ENCODE measurements around the gene TXLNG.
A peak's percentile ranks its signal among the peaks of the same experiment; 100 is the strongest.

Gene TXLNG

GRCh38 chrX:16819634-16820033, 33.4 kb downstream of the TXLNG start:
- H3K4me3 ChIP-seq (ENCODE audit: low read depth, low read length), result no peak overlapping the region
- in situ Hi-C loops (cut with HindIII; ENCODE audit: low sequenced_read_pairs), result no loop called here
- TF ChIP-seq CTCF (IDR thresholded peaks at IDR 0.05; ENCODE audit: low read depth, low read length), result no peak
- no peak for DNase-seq (ENCODE audit: low read depth, low spot score)

GRCh38 chrX:16822723-16823122, 36.5 kb downstream of the TXLNG start:
- in situ Hi-C loops (cut with HindIII; ENCODE audit: low sequenced_read_pairs), result no loop called here
- peak; percentile 76 for DNase-seq (ENCODE audit: low read depth, low spot score)
- H3K4me3 ChIP-seq (ENCODE audit: low read depth, low read length), result no peak overlapping the region
- TF ChIP-seq CTCF (IDR thresholded peaks at IDR 0.05; ENCODE audit: low read depth, low read length), result no peak

- in situ Hi-C loops (cut with HindIII; ENCODE audit: low sequenced_read_pairs), result no loop called here
- TF ChIP-seq CTCF (IDR thresholded peaks at IDR 0.05; ENCODE audit: low read depth, low read length), result no peak
- no peak overlapping the region for H3K4me3 ChIP-seq (ENCODE audit: low read depth, low read length)
- no peak for DNase-seq (ENCODE audit: low read depth, low spot score)
Measured at GRCh38 chrX:16825264-16826035, 39.2 kb downstream of the TXLNG start.

- in situ Hi-C loops (cut with HindIII; ENCODE audit: low sequenced_read_pairs), result no loop called here
- TF ChIP-seq CTCF (IDR thresholded peaks at IDR 0.05; ENCODE audit: low read depth, low read length), result peak; percentile 49
- peak; percentile 63 for DNase-seq (ENCODE audit: low read depth, low spot score)
Measured at GRCh38 chrX:16826207-16826606, 39.9 kb downstream of the TXLNG start.

GRCh38 chrX:16827225-16827624, 41.0 kb downstream of the TXLNG start:
- H3K4me3 ChIP-seq (ENCODE audit: low read depth, low read length), result no peak overlapping the region
- TF ChIP-seq CTCF (IDR thresholded peaks at IDR 0.05; ENCODE audit: low read depth, low read length), result no peak
- in situ Hi-C loops (cut with HindIII; ENCODE audit: low sequenced_read_pairs), result no loop called here
- DNase-seq (ENCODE audit: low read depth, low spot score), result peak; percentile 46

More at GRCh38 chrX:16826207-16826606, 39.9 kb downstream of the TXLNG start:
- H3K4me3 ChIP-seq (ENCODE audit: low read depth, low read length), result no peak overlapping the region

GRCh38 chrX:16828124-16828908, 42.0 kb downstream of the TXLNG start:
- no peak for TF ChIP-seq CTCF (IDR thresholded peaks at IDR 0.05; ENCODE audit: low read depth, low read length)
- in situ Hi-C loops (cut with HindIII; ENCODE audit: low sequenced_read_pairs), result no loop called here
- H3K4me3 ChIP-seq (ENCODE audit: low read depth, low read length), result no peak overlapping the region
- DNase-seq (ENCODE audit: low read depth, low spot score), result peak; percentile 88
